Activated naive CD4-positive, alpha-beta T cell treated with anti-CD3 and anti-CD28 coated beads, Interleukin-2, amount 10 ng/mL, durations not matched to agents 7 days and 5 days (primary cell): ENCODE data around the gene METTL9.
"Not testable (repeated sequence)": the region's sequence is repeated elsewhere in the genome, so short reads cannot be mapped to it uniquely, and the experiment has no call there.

Experiments
- CTCF ChIA-PET: fragments of 350-600 bp; sonication (Branson Sonifier 250); formaldehyde crosslinking; loops from one replicate; lab custom pipeline; 2021; ENCODE audit warnings: antibody characterized with exemption; lab: Charles Lee
- DNase-seq: peaks from one replicate; pipeline ENCODE4 v3.0.0-alpha.2; 2020
- H3K27ac Mint-ChIP-seq: one replicate; pipeline ENCODE4 v1.8.0; 2021; ENCODE audit warnings: mild to moderate bottlenecking, moderate library complexity, mixed read lengths
- H3K27me3 Mint-ChIP-seq: one replicate; pipeline ENCODE4 v1.8.0; 2021; ENCODE audit warnings: mild to moderate bottlenecking, mixed read lengths
- H3K36me3 Mint-ChIP-seq: one replicate; pipeline ENCODE4 v1.8.0; 2021; ENCODE audit warnings: mixed read lengths
- H3K4me1 Mint-ChIP-seq: one replicate; pipeline ENCODE4 v1.8.0; 2021; ENCODE audit warnings: mixed read lengths
- H3K4me3 Mint-ChIP-seq: one replicate; pipeline ENCODE4 v1.8.0; 2021; ENCODE audit warnings: mild to moderate bottlenecking, moderate library complexity, mixed read lengths
- H3K9me3 Mint-ChIP-seq: one replicate; pipeline ENCODE4 v1.8.0; 2021; ENCODE audit warnings: mixed read lengths

Gene METTL9

DNA sequence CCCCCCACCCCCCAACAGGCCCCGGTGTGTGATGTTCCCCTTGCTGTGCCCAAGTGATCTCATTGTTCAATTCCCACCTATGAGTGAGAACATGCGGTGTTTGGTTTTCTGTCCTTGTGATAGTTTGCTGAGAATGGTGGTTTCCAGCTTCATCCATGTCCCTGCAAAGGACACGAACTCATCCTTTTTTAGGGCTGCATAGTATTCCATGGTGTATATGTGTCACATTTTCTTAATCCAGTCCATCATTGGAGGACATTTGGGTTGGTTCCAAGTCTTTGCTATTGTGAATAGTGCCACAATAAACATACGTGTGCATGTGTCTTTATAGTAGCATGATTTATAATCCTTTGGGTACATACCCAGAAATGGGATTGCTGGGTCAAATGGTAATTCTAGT lies 91.6 kb downstream of the METTL9 start:
- H3K4me1 Mint-ChIP-seq, CTCF ChIA-PET, H3K4me3 Mint-ChIP-seq, H3K9me3 Mint-ChIP-seq, H3K27ac Mint-ChIP-seq, H3K36me3 Mint-ChIP-seq, DNase-seq: not testable (repeated sequence)
- H3K27me3 Mint-ChIP-seq: peaks cover 21% of the 10 kb centered on the region

- Mint-ChIP-seq H3K36me3 (no peaks in the 10 kb centered on the region), H3K4me3 (no peak overlapping the region), H3K27me3 (peaks cover 9% of the 10 kb centered on the region), H3K4me1 (no peaks in the 10 kb centered on the region), H3K9me3 (no peaks in the 10 kb centered on the region), H3K27ac (no peak overlapping the region)
- no peak for DNase-seq
- CTCF ChIA-PET: no interaction called here
Observed at GRCh38 chr16:21694609-21695008, 95.2 kb downstream of the METTL9 start.

DNA sequence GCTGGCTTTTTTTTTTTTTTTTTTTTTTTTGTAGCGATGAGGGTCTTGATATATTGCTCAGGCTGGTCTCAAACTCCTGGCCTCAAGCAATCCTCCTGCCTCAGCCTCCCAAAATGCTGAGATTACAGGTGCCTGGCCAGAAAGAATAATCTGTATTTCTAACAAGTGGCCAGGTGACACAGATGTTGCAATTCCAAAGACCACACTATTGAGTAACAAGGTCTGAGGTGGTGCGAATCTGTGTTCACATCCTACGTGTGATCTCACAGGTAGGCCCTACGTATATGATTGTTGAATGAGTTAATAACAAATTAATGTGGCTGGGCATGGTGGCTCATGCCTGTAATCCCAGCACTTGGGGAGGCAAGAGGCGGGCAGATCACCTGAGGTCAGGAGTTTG lies 97.7 kb downstream of the METTL9 start:
- CTCF ChIA-PET: no interaction called here
- no peaks in the 10 kb centered on the region for H3K9me3 Mint-ChIP-seq
- no peak overlapping the region for H3K4me3 Mint-ChIP-seq
- H3K27me3 Mint-ChIP-seq: peaks cover 9% of the 10 kb centered on the region
- H3K27ac Mint-ChIP-seq: no peak overlapping the region
- H3K36me3 Mint-ChIP-seq: no peaks in the 10 kb centered on the region
- H3K4me1 Mint-ChIP-seq: no peaks in the 10 kb centered on the region
- no peak for DNase-seq

DNA sequence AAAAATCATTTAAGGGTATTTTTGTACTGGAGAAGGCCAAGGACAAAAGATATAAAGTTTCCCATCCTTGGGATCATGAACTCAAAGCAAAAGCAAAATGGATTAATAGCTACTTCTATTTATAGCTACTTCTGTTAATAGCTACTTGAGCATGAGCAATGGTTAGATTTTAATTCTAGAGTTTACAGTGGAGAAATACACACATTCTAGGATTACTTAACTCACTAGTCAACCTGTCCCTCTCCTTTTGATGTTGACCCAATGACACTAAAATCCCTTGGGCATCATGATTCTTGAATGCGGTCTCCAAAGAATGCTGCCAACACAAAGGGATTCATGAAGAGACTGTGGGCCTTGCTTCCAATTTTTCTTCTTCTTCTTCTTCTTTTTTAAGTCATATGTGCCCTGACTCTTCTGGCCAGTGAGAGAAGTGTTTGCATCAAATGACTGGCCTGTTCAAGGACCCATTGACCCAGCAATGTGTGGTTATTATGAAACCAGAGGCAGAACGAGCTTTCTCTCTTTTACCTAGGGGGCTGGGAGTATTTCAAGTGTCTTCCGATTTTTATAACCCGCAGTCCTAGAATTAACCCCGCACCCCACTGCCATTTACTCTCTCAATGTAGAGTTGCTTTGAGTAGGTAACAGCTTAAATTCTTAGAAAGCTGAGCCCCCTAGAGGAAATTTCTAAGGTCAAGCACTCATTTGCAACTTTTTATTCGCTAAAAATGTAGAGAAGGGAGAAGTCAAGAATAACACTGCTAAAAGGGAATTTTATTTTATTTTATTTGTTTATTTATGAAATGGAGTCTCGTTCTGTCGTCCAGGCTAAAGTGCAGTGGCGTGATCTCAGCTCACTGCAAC lies 99.0 kb downstream of the METTL9 start:
- DNase-seq: no peak
- Mint-ChIP-seq H3K27ac (no peak overlapping the region), H3K4me1 (no peaks in the 10 kb centered on the region), H3K27me3 (peaks cover 9% of the 10 kb centered on the region), H3K9me3 (no peaks in the 10 kb centered on the region), H3K36me3 (no peaks in the 10 kb centered on the region), H3K4me3 (no peak overlapping the region)
- CTCF ChIA-PET: interaction anchor here (0.5 to 1.4 kb wide), 4 partner anchors 10 to 114 kb away, joined by 3 read pairs; no protein-coding TSS in a partner anchor

GRCh38 chr16:21701271-21701670 lies 101.9 kb downstream of the METTL9 start:
- H3K9me3 Mint-ChIP-seq: no peaks in the 10 kb centered on the region
- CTCF ChIA-PET: interaction anchor here (0.6 to 1.7 kb wide), 4 partner anchors 44 to 1315 kb away, joined by 3 to 5 read pairs (median 3); no protein-coding TSS in a partner anchor
- H3K4me3 Mint-ChIP-seq: no peak overlapping the region

DNA sequence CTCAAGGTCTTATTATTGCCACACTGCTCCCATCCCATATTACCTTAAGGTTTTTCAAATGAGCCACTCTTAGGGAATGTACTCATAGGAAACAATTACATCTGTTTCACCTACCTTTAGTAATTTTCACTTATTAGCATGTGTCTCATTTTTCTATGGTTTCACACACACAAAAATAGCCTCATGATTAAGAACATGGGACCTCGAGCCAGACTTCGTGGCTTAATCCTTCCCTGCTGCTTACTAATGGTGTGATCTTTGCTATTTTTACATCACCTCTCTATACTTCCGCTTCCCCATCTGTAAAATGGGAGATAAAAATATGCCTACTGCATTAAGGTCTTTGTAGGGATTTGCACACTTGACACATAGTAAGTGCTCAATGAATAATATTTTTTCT lies 102.9 kb downstream of the METTL9 start:
- no peak overlapping the region for H3K4me3 Mint-ChIP-seq
- CTCF ChIA-PET: interaction anchor here (1.7 kb wide), 1 partner anchor 45 kb away, joined by 5 read pairs; no protein-coding TSS in a partner anchor

More at GRCh38 chr16:21701271-21701670, 101.9 kb downstream of the METTL9 start:
- Mint-ChIP-seq H3K36me3 (no peaks in the 10 kb centered on the region), H3K4me1 (no peaks in the 10 kb centered on the region), H3K27me3 (no peaks in the 10 kb centered on the region), H3K27ac (peak overlapping the region; percentile 58)
- no peak for DNase-seq

DNA sequence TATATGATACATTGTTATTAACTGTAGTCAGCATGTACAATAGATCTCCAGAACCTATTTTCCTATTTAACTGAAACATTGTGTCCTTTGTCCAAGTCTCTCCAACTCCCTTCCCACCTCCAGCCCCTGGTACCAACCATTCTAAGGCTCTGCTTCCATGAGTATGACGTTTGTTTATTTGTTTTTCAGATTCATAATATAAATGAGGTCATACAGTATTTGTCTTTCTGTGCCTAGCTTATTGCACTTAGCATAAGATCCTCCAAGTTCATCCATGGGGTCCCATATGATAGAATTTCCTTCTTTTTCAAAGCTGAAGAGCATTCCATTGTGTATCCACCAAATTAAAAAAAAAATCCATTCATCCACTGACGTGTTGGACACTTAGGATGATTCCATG lies 103.8 kb downstream of the METTL9 start:
- DNase-seq: no peak
- no peaks in the 10 kb centered on the region for H3K4me1 Mint-ChIP-seq
- H3K36me3 Mint-ChIP-seq: no peaks in the 10 kb centered on the region
- no peak overlapping the region for H3K27ac Mint-ChIP-seq
- no peak overlapping the region for H3K4me3 Mint-ChIP-seq
- H3K27me3 Mint-ChIP-seq: peaks cover 5% of the 10 kb centered on the region
- CTCF ChIA-PET: no interaction called here
- no peaks in the 10 kb centered on the region for H3K9me3 Mint-ChIP-seq

More for the DNA sequence above, 102.9 kb downstream of the METTL9 start:
- H3K27me3 Mint-ChIP-seq: no peaks in the 10 kb centered on the region
- no peak for DNase-seq
- H3K4me1 Mint-ChIP-seq: no peaks in the 10 kb centered on the region
- H3K9me3 Mint-ChIP-seq: no peaks in the 10 kb centered on the region
- H3K36me3 Mint-ChIP-seq: no peaks in the 10 kb centered on the region
- H3K27ac Mint-ChIP-seq: no peak overlapping the region

DNA sequence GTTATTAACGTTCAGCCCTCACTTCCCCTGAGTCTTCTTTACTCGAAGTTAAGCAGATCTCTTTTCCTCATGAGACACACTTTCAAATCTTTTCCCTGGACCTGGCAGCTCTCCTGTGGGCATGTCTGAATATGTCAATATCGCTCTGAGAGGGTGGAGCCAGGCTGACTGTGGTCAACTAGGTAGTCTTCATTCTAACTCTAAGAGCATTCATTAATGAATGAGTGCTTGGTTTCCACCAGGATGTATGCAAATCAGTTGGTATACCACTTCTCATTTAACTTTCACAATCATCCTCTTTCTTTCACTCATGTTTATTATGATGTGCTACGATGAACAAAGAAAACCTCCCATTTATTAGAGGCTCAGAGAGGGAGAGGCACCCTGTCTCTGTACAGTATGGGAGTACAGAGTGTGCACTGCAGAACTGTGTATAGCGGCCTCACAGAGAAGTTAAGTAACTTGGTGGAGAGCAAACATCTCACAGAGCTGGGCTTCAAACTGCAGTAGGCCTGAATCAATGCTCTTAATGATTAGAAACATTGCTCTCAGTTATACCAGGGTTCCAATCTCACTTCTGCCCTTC lies 104.3 kb downstream of the METTL9 start:
- H3K4me1 Mint-ChIP-seq: peaks cover 4% of the 10 kb centered on the region
- H3K36me3 Mint-ChIP-seq: no peaks in the 10 kb centered on the region
- no peak overlapping the region for H3K27ac Mint-ChIP-seq
- H3K27me3 Mint-ChIP-seq: peaks cover 8% of the 10 kb centered on the region
- DNase-seq: no peak
- CTCF ChIA-PET: interaction anchor here (6.6 kb wide), 1 partner anchor 47 kb away, joined by 59 read pairs; no protein-coding TSS in a partner anchor
- H3K9me3 Mint-ChIP-seq: no peaks in the 10 kb centered on the region
- H3K4me3 Mint-ChIP-seq: no peak overlapping the region

DNA sequence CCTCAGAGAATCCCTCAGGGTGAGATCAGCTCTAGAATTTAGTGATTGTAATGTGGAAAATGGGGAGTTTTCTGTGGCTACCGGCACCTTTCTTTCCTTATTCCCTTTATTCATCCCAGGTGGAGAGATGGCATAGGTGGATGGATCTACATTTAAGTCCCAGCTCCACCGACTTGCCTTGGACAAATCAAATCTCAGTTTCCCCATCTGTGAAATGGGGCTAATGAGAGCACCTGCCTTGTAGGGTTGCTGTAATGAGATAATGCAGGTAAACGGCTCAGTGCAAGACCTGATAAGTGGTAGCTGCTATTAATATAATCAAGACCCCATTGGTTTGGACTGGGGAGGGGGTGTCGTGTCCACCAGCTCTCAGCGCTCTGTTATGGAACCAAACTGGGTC lies 104.9 kb downstream of the METTL9 start:
- CTCF ChIA-PET: interaction anchor here (6.6 kb wide), 1 partner anchor 47 kb away, joined by 59 read pairs; no protein-coding TSS in a partner anchor
- H3K9me3 Mint-ChIP-seq: no peaks in the 10 kb centered on the region
- no peak overlapping the region for H3K27ac Mint-ChIP-seq
- H3K4me1 Mint-ChIP-seq: peaks cover 4% of the 10 kb centered on the region
- DNase-seq: no peak
- H3K27me3 Mint-ChIP-seq: peaks cover 11% of the 10 kb centered on the region
- H3K4me3 Mint-ChIP-seq: no peak overlapping the region
- H3K36me3 Mint-ChIP-seq: no peaks in the 10 kb centered on the region

DNA sequence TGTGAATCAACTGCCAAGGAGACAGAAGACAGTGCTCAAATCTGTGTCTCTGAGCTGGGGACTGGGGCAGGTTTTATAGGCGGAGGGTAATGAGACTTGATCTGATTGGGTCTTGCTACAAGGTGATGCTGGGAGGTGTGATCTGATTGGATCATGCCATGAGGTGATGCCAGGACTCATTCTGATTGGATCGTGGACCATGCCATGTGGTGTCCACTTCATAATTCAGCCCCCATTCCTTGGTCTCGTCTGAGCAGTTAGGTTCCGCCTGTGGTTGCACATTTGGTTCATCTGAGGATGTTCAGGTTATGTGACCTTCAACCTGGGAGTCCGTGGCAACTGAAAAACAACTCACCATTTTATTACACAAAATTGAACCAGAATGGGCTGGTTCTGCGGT lies 105.4 kb downstream of the METTL9 start:
- CTCF ChIA-PET: interaction anchor here (6.6 kb wide), 1 partner anchor 48 kb away, joined by 59 read pairs; no protein-coding TSS in a partner anchor
- Mint-ChIP-seq H3K36me3 (no peaks in the 10 kb centered on the region), H3K27ac (no peak overlapping the region), H3K27me3 (peaks cover 14% of the 10 kb centered on the region), H3K4me3 (no peak overlapping the region), H3K4me1 (peaks cover 4% of the 10 kb centered on the region), H3K9me3 (no peaks in the 10 kb centered on the region)
- DNase-seq: no peak
